Endothelial cell of umbilical vein (primary cell): ENCODE data around the gene GAL3ST2.

Experiments
- GATA2 ChIP-seq: IDR thresholded peaks from 2 replicates; pipeline ENCODE4 v1.7.0; 2011; ENCODE audit warnings: low read depth, mild to moderate bottlenecking, moderate library complexity, mixed read lengths, low read length; ENCODE audit not compliant: insufficient read length, insufficient read depth
- MYC ChIP-seq: IDR thresholded peaks from one replicate; pipeline ENCODE4 v1.6.1; 2011; ENCODE audit warnings: mild to moderate bottlenecking, low read depth, low read length
- POLR2A ChIP-seq: IDR thresholded peaks from 2 replicates; pipeline ENCODE4 v1.6.1; 2012; ENCODE audit warnings: low read depth, mild to moderate bottlenecking, control low read depth, low read length
- TF ChIP-seq, protein P1 (sequence below), 2 donors: IDR thresholded peaks; 1 replicate in 1 of 2; 2 replicates in 1 of 2; pipeline ENCODE4 v1.5.1; 2011; ENCODE audit warnings: low read length in 2 of 2, mild to moderate bottlenecking in 2 of 2, moderate library complexity in 2 of 2, control low read depth in 1 of 2, inconsistent platforms in 1 of 2, low read depth in 1 of 2; ENCODE audit not compliant: insufficient read depth in 1 of 2; ENCODE audit errors: extremely low read depth in 1 of 2
- TF ChIP-seq, protein P2 (sequence below): IDR thresholded peaks from 2 replicates; pipeline ENCODE4 v1.6.1; 2011; ENCODE audit not compliant: insufficient read depth, insufficient read length

DNA sequence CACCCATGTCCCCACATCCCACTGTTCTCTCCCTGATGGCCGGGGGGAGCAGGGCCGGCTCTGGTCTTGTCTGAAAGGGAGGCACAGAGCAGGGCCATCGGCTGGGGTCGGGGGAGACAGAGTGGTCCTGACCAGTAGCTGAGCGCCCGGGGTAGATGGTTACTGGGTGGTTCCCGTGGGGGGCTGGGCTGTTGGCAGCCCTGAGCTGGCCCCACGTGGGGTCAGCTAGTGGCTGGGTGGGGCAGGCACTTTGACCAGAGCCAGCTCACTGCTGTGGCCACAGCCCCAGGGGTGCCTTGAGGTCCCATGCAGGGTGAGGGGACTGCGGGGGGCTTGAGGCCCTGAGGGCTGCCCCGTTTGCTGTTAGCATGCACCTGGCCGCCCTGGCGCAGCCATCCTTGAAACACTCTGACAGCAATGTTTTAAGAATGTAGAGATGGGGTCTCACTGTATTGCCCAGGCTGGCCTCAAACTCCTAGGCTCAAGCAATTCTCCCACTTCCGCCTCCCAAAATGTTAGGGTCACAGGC, 20.1 kb downstream of the GAL3ST2 start:
- TF ChIP-seq, protein P1, sequence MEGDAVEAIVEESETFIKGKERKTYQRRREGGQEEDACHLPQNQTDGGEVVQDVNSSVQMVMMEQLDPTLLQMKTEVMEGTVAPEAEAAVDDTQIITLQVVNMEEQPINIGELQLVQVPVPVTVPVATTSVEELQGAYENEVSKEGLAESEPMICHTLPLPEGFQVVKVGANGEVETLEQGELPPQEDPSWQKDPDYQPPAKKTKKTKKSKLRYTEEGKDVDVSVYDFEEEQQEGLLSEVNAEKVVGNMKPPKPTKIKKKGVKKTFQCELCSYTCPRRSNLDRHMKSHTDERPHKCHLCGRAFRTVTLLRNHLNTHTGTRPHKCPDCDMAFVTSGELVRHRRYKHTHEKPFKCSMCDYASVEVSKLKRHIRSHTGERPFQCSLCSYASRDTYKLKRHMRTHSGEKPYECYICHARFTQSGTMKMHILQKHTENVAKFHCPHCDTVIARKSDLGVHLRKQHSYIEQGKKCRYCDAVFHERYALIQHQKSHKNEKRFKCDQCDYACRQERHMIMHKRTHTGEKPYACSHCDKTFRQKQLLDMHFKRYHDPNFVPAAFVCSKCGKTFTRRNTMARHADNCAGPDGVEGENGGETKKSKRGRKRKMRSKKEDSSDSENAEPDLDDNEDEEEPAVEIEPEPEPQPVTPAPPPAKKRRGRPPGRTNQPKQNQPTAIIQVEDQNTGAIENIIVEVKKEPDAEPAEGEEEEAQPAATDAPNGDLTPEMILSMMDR (IDR thresholded peaks at IDR 0.05; ENCODE audit: extremely low read depth in 1 of 2, insufficient read depth in 1 of 2, low read depth in 1 of 2, low read length in 2 of 2): no peak
- TF ChIP-seq, protein P2, sequence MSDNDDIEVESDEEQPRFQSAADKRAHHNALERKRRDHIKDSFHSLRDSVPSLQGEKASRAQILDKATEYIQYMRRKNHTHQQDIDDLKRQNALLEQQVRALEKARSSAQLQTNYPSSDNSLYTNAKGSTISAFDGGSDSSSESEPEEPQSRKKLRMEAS: no peak
- no peak for TF ChIP-seq MYC
- TF ChIP-seq POLR2A: no peak
- TF ChIP-seq GATA2: no peak
